Testis (tissue), 3 donors: Measurements from ENCODE around the gene PPP1R3E. TPM values are rescaled to one million over a fixed set of nuclear protein-coding genes. Genes with fewer than 3 reads are reported as not detected.

Experiments used
- DNase-seq: peaks from one replicate; pipeline ENCODE4 v3.0.0-alpha.2; 2019
- H3K27ac ChIP-seq, 2 donors: fragments of 200-600 bp; sonication (generic); one replicate each; pipeline ENCODE4 v1.5.1; 2019
- H3K27me3 ChIP-seq: fragments of 200-600 bp; sonication (generic); one replicate; pipeline ENCODE4 v1.5.1; 2019
- H3K36me3 ChIP-seq: fragments of 200-600 bp; sonication (generic); one replicate; pipeline ENCODE4 v1.5.1; 2017; ENCODE audit warnings: low read depth; ENCODE audit errors: missing control alignments
- H3K4me1 ChIP-seq: fragments of 200-600 bp; sonication (generic); one replicate; pipeline ENCODE4 v1.5.1; 2019
- H3K4me3 ChIP-seq, 2 donors: fragments of 200-600 bp; sonication (generic); one replicate each; pipeline ENCODE4 v1.5.1; 2017 to 2019
- H3K9me3 ChIP-seq: fragments of 200-600 bp; sonication (generic); one replicate; pipeline ENCODE4 v1.5.1; 2017
- POLR2A ChIP-seq: fragments of 450-650 bp; IDR thresholded peaks from one replicate; pipeline ENCODE4 v1.6.1; 2017; ENCODE audit warnings: antibody characterized with exemption, mild to moderate bottlenecking, moderate library complexity
- WGBS, 2 donors: methylation state at CpG; one replicate each; pipeline ENCODE4 v1.1.5; 2018; 5-methylcytosine and 5-hydroxymethylcytosine counted together
- intact Hi-C: fragments of 100-400 bp; cut with DNase I; formaldehyde crosslinking; loops from one replicate; pipeline ENCODE4 v1.15.1; 2023; ENCODE audit warnings: low total_unique reads
- polyA plus RNA-seq: library from polyadenylated mRNA; stranded (reverse); fragments of 350-450 nt; fragmentation: Illumina TruSeq; extraction: RNeasy Lipid Tissue Mini Kit (QIAGEN cat#74804); gene quantifications from one replicate; pipeline ENCODE4 v1.2.3, GENCODE V29; 2014; ENCODE audit warnings: low read depth, low replicate concordance; ENCODE audit not compliant: insufficient read depth
- total RNA-seq, 2 donors: library from RNA; depleted of rRNA; stranded (reverse); fragments of >200 nt; gene quantifications; one replicate each; pipeline ENCODE4 v1.2.3, GENCODE V29; 2016
- TF ChIP-seq, protein P1 (sequence below), 3 experiments: fragments of 450-650 bp in 2 of 3; fragments of 200-600 bp in 1 of 3; sonication (generic) in 1 of 3; IDR thresholded peaks; one replicate each; pipeline ENCODE4 v1.5.1; 2016 to 2019; ENCODE audit warnings: antibody characterized with exemption in 3 of 3, mild to moderate bottlenecking in 2 of 3, moderate library complexity in 1 of 3

The PPP1R3E gene
- total and polyA plus RNA-seq, 3 donors from 2014 or later = 30.4 to 43.5 (median 39.2) TPM

GRCh38 chr14:23296012-23296777 lies 6.5 kb downstream of the PPP1R3E start:
- Histone ChIP-seq H3K4me3 (no peak overlapping the region), H3K4me1 (peaks cover 48% of the 10 kb centered on the region), H3K9me3 (no peaks in the 10 kb centered on the region), H3K27me3 (no peaks in the 10 kb centered on the region), H3K36me3 (no peaks in the 10 kb centered on the region), H3K27ac (peak overlapping the region; percentile 56 to 99)
- intact Hi-C loops = no loop called here
- 65 to 76% methylated on average over 7 of the region's 7 CpGs for WGBS, 2 donors
- peak; percentile 46 for DNase-seq
- no peak for TF ChIP-seq POLR2A
- TF ChIP-seq, protein P1, sequence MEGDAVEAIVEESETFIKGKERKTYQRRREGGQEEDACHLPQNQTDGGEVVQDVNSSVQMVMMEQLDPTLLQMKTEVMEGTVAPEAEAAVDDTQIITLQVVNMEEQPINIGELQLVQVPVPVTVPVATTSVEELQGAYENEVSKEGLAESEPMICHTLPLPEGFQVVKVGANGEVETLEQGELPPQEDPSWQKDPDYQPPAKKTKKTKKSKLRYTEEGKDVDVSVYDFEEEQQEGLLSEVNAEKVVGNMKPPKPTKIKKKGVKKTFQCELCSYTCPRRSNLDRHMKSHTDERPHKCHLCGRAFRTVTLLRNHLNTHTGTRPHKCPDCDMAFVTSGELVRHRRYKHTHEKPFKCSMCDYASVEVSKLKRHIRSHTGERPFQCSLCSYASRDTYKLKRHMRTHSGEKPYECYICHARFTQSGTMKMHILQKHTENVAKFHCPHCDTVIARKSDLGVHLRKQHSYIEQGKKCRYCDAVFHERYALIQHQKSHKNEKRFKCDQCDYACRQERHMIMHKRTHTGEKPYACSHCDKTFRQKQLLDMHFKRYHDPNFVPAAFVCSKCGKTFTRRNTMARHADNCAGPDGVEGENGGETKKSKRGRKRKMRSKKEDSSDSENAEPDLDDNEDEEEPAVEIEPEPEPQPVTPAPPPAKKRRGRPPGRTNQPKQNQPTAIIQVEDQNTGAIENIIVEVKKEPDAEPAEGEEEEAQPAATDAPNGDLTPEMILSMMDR (IDR thresholded peaks at IDR 0.05) = no peak

GRCh38 chr14:23294734-23295561 lies 7.7 kb downstream of the PPP1R3E start:
- H3K27me3 ChIP-seq = no peaks in the 10 kb centered on the region
- H3K4me1 ChIP-seq = peaks cover 41% of the 10 kb centered on the region
- no peaks in the 10 kb centered on the region for H3K9me3 ChIP-seq
- H3K27ac ChIP-seq = peak overlapping the region; percentile 53 to 99
- 44 to 46% methylated on average over 24 of the region's 24 CpGs for WGBS, 2 donors
- intact Hi-C loops = no loop called here
- no peak overlapping the region for H3K4me3 ChIP-seq
- H3K36me3 ChIP-seq = no peaks in the 10 kb centered on the region
- peak; percentile 58 for DNase-seq
- TF ChIP-seq, protein P1 (IDR thresholded peaks at IDR 0.05) = peak; percentile 54 to 89 (median 62)
- TF ChIP-seq POLR2A = no peak

DNA sequence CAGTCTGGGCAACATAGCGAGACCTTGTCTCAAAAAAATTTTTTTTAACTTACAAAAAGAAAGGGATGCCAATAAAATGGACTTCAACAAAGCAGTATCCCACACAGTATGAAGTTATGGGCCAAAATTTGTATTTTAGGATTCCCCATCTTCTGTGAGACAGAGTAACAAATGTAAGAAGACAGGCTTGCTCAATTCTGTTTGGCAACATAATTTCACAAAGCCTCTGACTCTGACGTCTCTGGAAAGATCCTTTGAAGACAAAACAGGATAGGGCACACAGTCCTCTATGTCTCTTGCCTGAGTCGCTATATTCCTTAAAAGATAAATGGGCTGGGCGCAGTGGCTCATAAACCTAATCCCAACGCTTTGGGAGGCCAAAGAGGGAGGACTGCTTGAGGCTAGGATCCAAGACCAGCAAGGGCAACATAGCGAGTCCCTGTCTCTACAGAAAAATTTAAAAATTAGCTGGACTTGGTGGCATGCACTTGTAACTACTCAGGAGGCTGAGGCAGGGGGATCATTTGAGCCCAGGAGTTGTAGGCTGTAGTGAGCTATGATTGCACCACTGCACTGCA lies 15.7 kb downstream of the PPP1R3E start:
- intact Hi-C loops = no loop called here

GRCh38 chr14:23286020-23286901 lies 16.4 kb downstream of the PPP1R3E start, which contains the start of gene HOMEZ:
Gene HOMEZ (minus strand): TSS chr14:23286132. CDS start chr14:23285952, 180 bp downstream.
- Histone ChIP-seq H3K27ac (peak within 1 kb of the TSS; percentile 99), H3K27me3 (no peaks in the 10 kb centered on the region), H3K36me3 (no peaks in the 10 kb centered on the region), H3K9me3 (no peaks in the 10 kb centered on the region), H3K4me1 (peaks cover 21% of the 10 kb centered on the region), H3K4me3 (peak within 1 kb of the TSS; percentile 94 to 98)
- peak; percentile 56 for TF ChIP-seq POLR2A
- TF ChIP-seq, protein P1 (IDR thresholded peaks at IDR 0.05) = peak in 2 of 3 experiments; percentile 33 to 44
- DNase-seq = peak; percentile 99
- intact Hi-C loops = no loop called here
- WGBS, 2 donors = 0 to 1% methylated on average over 16 to 53 of the region's 53 CpGs

More for the DNA sequence above, 15.7 kb downstream of the PPP1R3E start:
- 34 to 36% methylated on average over 6 of the region's 6 CpGs for WGBS, 2 donors
- no peak for DNase-seq
- TF ChIP-seq, protein P1 (IDR thresholded peaks at IDR 0.05) = no peak
- no peak for TF ChIP-seq POLR2A
- Histone ChIP-seq H3K9me3 (no peaks in the 10 kb centered on the region), H3K4me3 (peak overlapping the region; percentile 94 to 98), H3K27ac (peak overlapping the region; percentile 97 to 99), H3K4me1 (peaks cover 21% of the 10 kb centered on the region), H3K36me3 (no peaks in the 10 kb centered on the region), H3K27me3 (no peaks in the 10 kb centered on the region)
